Measurements from ENCODE around the gene SMYD1.

DNA sequence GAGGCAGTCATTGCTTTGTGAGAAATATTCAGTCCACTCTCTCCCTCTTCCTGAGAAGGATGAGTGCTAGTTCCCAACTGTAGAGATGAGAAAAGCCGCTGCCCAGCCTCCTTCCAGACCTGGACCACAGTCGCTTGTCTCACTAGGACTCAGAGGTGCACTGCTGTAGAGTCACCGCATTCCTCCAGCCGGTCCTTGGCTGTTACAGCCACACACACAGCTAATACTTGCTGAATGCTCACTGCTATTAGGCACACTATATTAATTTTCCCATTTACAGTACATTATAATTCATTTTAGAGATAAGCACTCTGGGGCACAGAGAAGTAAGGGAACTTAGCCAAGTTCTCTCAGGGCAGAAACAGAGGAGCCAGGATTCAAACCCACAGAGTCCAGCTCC is 70.2 kb downstream of the SMYD1 start:
- TF ChIP-seq, protein P1, sequence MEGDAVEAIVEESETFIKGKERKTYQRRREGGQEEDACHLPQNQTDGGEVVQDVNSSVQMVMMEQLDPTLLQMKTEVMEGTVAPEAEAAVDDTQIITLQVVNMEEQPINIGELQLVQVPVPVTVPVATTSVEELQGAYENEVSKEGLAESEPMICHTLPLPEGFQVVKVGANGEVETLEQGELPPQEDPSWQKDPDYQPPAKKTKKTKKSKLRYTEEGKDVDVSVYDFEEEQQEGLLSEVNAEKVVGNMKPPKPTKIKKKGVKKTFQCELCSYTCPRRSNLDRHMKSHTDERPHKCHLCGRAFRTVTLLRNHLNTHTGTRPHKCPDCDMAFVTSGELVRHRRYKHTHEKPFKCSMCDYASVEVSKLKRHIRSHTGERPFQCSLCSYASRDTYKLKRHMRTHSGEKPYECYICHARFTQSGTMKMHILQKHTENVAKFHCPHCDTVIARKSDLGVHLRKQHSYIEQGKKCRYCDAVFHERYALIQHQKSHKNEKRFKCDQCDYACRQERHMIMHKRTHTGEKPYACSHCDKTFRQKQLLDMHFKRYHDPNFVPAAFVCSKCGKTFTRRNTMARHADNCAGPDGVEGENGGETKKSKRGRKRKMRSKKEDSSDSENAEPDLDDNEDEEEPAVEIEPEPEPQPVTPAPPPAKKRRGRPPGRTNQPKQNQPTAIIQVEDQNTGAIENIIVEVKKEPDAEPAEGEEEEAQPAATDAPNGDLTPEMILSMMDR (IDR thresholded peaks at IDR 0.05) = no peak
- no peak for TF ChIP-seq POLR2A (IDR thresholded peaks at IDR 0.05)
